Measurements from ENCODE around the gene RIT2. TPM values are rescaled to one million over a fixed set of nuclear protein-coding genes. Genes with fewer than 3 reads are reported as not detected.

RIT2 gene
- total and polyA plus RNA-seq, 10 donors: not detected

DNA sequence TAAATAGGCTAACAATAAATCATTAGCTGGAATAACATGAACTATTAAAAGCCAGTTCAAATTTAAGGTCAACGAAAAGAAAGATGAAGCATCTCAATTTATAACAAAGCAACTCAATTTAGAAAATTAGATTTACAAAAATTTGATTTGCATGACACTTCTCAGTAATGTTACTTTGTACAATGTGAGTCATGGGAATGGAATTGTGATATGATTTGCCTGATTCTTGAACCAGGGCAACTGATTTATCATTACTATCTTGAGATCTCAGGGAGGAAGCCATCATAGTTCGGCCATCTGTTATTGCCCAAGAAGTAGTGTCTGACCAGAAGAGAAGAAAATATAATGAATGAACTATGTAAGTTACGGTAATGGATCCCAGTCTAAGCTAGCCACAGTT is 193.1 kb downstream of the RIT2 start:
- WGBS, 5 donors: 77 to 88% (median 78%) methylated on average over 3 of the region's 3 CpGs
- Histone ChIP-seq H3K36me3 (no peaks in the 10 kb centered on the region), H3K9me3 (peaks cover 0 to 3% (median 0%) of the 10 kb centered on the region in 8 donors), H3K27ac (no peak overlapping the region), H3K27me3 (replicated peaks in 1 of 7) (no peaks in the 10 kb centered on the region), H3K4me3 (no peak overlapping the region), H3K4me1 (no peaks in the 10 kb centered on the region)
- TF ChIP-seq, protein P1, sequence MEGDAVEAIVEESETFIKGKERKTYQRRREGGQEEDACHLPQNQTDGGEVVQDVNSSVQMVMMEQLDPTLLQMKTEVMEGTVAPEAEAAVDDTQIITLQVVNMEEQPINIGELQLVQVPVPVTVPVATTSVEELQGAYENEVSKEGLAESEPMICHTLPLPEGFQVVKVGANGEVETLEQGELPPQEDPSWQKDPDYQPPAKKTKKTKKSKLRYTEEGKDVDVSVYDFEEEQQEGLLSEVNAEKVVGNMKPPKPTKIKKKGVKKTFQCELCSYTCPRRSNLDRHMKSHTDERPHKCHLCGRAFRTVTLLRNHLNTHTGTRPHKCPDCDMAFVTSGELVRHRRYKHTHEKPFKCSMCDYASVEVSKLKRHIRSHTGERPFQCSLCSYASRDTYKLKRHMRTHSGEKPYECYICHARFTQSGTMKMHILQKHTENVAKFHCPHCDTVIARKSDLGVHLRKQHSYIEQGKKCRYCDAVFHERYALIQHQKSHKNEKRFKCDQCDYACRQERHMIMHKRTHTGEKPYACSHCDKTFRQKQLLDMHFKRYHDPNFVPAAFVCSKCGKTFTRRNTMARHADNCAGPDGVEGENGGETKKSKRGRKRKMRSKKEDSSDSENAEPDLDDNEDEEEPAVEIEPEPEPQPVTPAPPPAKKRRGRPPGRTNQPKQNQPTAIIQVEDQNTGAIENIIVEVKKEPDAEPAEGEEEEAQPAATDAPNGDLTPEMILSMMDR (IDR thresholded peaks at IDR 0.05 in 8 of 11, conservative IDR thresholded peaks at IDR 0.05 in 3 of 11): no peak
- TF ChIP-seq POLR2AphosphoS5 (IDR thresholded peaks at IDR 0.05) (no peak), POLR2A (IDR thresholded peaks at IDR 0.05) (no peak)
- no peak for DNase-seq
- intact Hi-C loops (cut with DNase I; ENCODE audit: low total_unique reads): no loop called here

DNA sequence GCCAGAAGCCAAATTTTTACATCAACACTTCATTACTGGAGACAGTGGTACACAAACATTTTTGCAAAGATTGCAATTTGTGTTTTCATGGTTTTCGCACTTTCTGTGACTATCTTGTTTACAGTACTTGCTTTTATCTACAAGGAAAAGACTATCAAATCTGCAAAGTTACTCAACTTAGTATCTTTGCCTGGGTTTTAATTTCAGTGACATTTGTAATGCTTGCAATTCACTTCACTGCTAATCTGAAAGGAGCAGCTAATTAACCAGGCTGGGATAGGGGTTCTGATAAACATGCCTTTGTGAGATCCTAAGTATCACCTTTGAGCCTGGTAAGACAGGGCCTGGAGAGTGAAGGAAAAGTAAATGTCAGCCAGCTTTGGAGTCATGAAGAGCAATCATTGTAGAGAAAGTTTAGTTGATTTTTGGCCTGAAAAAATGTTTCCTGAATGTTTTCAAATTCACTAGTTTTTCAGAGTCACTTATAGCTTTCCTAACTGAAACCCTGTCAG is 194.2 kb downstream of the RIT2 start:
- Histone ChIP-seq H3K27ac (no peak overlapping the region), H3K4me3 (no peak overlapping the region), H3K27me3 (replicated peaks in 1 of 7) (no peaks in the 10 kb centered on the region), H3K4me1 (no peaks in the 10 kb centered on the region), H3K9me3 (peaks cover 0 to 5% (median 0%) of the 10 kb centered on the region in 8 donors), H3K36me3 (no peaks in the 10 kb centered on the region)
- TF ChIP-seq POLR2A (IDR thresholded peaks at IDR 0.05) (no peak), POLR2AphosphoS5 (IDR thresholded peaks at IDR 0.05) (no peak)
- TF ChIP-seq, protein P1 (IDR thresholded peaks at IDR 0.05 in 8 of 11, conservative IDR thresholded peaks at IDR 0.05 in 3 of 11): no peak
- 82 to 91% (median 87%) methylated on average over 1 of the region's 1 CpG for WGBS, 5 donors
- intact Hi-C loops (cut with DNase I; ENCODE audit: low total_unique reads): no loop called here
- DNase-seq: no peak

DNA sequence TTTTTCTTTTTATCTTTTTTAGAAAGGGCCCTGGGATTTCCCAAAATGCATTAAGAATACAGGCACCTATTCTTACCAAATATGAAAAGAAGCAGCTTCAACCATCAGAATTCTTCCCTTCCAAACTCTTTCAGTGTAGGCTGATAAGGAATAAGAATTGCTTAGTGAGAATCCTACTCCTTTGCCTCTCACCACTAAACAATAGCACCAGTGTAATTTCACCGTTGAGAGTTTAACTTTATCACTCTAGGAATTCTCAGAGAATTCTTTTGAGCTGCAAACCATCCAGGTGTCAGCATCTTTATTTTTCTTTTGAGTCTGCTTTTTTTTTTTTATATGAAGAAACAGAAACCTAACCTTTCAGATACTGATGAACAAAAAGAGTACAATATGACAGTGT is 194.9 kb downstream of the RIT2 start:
- Histone ChIP-seq H3K4me3 (no peak overlapping the region), H3K27ac (no peak overlapping the region), H3K36me3 (no peaks in the 10 kb centered on the region), H3K4me1 (no peaks in the 10 kb centered on the region), H3K27me3 (replicated peaks in 1 of 7) (no peaks in the 10 kb centered on the region), H3K9me3 (peaks cover 0 to 5% (median 0%) of the 10 kb centered on the region in 8 donors)
- no peak for DNase-seq
- TF ChIP-seq POLR2A (IDR thresholded peaks at IDR 0.05) (no peak), POLR2AphosphoS5 (IDR thresholded peaks at IDR 0.05) (no peak)
- TF ChIP-seq, protein P1 (IDR thresholded peaks at IDR 0.05 in 8 of 11, conservative IDR thresholded peaks at IDR 0.05 in 3 of 11): no peak
- intact Hi-C loops (cut with DNase I; ENCODE audit: low total_unique reads): no loop called here
- 32 to 52% (median 40%) methylated on average over 1 of the region's 1 CpG for WGBS, 5 donors

DNA sequence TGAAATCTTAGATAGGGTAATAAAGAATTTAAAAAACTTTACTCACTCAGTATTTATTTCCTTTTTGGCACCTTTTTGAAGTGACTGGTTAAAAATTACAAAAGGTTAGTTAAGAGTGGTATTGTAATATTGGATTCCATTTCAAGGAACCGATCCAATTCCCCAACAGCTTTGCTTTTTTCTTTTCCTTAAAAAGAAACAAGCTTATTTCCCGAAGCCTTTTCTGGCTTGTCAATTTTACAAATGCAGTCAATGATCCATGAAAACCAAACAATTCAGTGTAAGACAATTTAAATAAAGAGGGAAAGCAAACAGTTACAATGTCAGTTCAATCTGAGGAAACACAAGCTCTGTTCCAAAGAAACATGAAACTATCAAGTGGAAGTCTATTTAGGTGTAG is 200.2 kb downstream of the RIT2 start:
- H3K36me3 ChIP-seq: no peaks in the 10 kb centered on the region
- no peaks in the 10 kb centered on the region for H3K4me1 ChIP-seq
- 78 to 95% (median 86%) methylated on average over 2 of the region's 2 CpGs for WGBS, 5 donors
- no peak overlapping the region for H3K4me3 ChIP-seq
- peaks cover 0 to 5% (median 0%) of the 10 kb centered on the region in 8 donors for H3K9me3 ChIP-seq
- no peak overlapping the region for H3K27ac ChIP-seq
- no peaks in the 10 kb centered on the region for H3K27me3 ChIP-seq (replicated peaks in 1 of 7)
- TF ChIP-seq, protein P1 (IDR thresholded peaks at IDR 0.05 in 8 of 11, conservative IDR thresholded peaks at IDR 0.05 in 3 of 11): no peak
- no peak for TF ChIP-seq POLR2A (IDR thresholded peaks at IDR 0.05)
- no peak for TF ChIP-seq POLR2AphosphoS5 (IDR thresholded peaks at IDR 0.05)
- intact Hi-C loops (cut with DNase I; ENCODE audit: low total_unique reads): no loop called here
- DNase-seq: no peak

Data from spleen (tissue), 11 donors.